HG02610 (cell line): ENCODE results near the gene RAD51B.

Source experiments
- ATAC-seq: cut with Tn5 transposase; IDR thresholded peaks from one replicate; pipeline ENCODE4 v1.9.1; 2021; ENCODE audit warnings: mild to moderate bottlenecking, moderate library complexity; ENCODE audit not compliant: unreplicated experiment

Gene RAD51B

DNA sequence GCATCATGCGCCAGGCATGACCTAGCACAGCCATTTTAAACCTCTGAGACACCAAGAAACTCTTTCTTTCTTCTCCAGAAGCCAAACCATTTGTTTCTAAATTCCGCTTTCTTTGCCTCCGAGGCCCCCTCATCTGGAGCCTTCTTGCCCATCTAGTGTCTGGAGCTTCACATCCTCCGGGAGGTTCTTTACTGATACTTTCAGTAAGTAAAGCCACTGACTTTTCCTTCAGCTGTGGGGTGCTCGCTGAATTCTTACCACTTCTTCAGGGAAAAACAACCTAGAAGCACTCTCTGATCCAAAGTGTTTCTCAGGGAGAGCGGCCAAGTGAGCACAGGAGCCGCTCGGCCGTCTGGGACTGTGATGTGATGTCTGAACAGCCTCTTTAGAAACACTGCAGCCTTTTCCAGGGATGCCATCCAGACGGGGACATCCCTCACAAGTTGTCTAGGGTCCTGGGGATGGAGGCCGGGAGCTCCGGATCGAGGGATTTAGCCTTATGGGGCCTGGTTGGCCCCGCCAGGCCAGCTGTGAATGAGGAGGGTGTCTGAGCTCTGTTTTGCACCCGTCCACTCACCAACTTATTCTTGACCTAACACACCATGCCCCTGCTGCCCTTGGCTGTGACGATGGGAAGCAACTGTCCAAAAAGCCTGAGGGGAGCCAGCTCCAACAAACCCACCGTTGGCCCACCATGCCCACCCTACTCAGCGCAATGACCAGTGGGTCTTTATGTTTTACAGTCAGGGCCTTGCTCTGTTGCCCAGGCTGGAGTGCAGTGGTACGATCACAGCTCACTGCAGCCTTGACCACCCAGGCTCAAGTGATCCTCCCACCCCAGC, 812.7 kb downstream of the RAD51B start:
- ATAC-seq: no peak

DNA sequence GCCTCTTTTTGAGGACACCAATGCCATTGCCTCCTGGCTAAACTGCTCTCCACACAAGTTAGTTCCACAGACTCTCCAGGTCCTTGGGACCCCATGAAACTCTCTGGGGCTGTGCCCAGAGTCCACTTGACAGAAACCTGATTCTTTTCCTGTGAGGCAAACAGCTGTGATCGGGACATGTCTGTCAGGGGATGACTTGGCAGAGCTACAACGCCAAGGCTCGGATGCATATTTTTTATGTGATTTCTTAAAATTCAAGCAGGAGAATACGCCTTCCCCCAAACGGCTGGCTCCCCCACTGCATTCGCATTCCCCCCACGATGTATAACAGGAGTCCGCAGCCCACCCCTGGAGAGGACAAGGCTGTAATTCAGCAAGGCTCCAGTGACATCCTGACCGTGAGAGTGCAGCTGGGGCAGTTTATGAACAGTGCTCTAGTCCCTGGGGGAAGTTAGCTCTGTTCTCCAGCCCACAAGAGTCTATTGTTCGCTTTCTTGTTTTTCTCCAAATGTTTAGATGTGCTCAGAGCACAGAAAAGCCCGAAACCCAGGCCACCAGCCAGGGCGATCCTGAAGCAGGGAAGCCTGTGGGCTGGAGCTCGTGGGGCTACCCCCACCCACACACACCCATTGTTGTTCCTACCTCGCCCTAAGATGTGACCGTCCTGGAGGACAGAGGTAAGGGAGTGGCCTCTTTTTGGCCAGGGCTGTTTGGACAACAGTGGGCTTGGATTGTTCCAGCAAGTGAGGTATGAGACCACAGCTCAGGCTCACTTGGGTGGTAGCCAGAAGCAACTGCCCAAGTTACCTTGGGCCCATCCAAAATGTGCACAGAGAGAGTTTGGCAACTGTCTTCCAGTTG, 813.8 kb downstream of the RAD51B start:
- ATAC-seq: no peak

DNA sequence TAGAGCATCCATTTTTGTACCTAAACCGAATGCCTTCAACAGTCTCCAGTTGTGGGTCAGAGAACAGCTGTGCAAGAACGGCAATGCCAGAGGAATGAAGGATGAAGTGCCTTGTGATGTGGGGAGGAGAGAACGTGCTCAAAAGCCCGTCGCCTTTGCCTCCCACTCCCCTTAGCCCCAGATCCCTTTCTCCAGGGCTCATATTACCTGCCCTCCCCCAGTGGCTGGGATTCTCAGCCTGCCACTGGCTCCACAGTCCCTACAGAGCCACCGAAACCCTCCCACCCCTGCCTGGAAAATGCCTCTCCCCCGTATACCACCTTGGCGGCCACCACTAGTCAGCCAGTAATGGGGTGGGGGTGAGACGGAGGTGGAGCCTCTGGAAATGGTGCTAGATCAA, 814.8 kb downstream of the RAD51B start:
- ATAC-seq: no peak

DNA sequence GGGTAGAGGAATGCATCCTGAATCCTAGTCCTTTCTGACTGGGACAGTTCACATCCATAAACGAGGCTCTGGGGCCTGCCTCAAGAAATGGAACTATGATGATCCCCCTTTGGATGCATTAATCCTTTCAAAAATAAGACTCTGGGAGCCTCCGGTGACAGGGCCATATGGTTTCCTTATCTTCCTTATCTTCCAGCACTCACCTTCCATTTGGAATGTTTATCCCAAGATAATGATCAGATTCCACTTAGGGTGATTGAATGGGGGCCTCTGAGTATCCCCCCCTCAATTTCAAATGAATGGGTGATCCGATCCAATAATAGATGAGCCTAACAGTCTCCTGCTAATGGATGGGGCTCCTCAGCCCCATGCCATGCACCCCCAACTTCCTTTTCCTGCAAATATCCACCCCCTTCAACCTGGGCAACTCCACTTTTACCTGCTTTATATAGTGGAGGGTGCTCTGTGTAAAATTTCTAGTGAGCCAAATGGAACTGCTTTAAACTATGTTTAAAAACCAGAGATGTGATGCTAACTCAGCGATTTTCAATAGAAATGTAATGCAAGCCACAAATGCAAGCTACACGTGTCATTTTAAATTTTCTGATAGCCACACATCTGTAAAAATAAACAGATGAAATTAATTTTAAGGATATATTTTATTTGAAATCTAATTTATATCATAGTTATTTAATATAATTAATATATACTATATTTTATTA, 815.5 kb downstream of the RAD51B start:
- ATAC-seq: no peak

DNA sequence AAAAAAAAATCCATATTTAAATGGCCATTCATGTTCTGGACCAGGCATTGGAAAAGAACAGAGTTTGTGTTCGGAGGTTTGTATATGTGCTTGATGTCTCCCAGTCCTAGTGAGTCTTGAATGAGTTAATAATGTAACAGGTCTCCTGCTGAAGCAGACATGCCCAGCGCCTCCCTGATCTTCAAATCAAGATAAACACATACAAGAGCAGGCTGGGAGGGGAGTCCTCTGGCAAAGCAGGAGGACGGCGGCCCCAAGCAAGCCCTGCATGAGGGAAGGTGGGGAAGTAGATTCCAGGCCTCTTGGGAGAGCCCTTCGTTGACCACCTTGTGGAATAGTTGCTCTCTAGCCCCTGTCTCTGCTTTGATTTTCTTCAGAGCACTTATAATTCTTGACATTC, 817.0 kb downstream of the RAD51B start:
- ATAC-seq: no peak

DNA sequence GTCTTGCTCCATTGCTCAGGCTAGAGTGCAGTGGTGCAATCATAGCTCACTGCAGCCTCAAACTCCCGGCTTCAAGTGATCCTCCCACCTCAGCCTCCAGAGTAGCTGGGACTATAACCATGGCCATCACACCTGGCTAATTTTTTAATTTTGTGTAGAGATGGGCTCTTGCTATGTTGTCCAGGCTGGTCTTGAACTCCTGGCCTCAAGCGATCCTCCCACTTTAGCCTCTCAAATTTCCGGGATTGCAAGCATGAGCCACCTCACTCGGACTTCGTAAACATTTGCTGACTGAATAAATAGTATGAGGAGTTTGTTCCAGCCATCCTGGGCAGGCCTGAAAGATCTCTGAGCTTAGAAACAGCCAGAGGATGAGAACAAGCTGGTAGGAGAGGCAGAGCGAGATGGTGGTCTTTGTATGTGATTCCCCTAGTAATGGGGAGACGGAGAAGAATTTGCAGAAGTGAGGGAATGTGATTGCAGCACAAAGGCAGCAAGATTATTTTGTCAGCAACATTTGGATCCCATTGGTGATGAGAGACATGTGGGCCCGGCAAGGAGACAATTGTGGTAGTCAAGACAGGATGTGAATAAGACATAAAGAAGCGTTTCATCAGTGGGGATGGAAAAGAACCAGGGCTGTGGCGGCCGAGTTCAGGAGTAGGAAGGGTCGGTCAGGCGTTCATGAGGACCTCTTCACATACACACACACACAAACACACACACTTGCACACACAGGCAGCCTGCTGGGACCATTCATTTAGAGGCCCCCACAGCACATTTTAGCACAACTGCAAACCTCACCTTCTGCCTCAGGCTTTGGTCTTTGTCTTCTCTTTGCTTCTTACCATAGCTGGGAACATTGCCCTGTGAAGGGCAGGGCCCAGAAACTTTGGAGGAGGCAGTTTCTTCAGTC, 817.8 kb downstream of the RAD51B start:
- no peak for ATAC-seq

DNA sequence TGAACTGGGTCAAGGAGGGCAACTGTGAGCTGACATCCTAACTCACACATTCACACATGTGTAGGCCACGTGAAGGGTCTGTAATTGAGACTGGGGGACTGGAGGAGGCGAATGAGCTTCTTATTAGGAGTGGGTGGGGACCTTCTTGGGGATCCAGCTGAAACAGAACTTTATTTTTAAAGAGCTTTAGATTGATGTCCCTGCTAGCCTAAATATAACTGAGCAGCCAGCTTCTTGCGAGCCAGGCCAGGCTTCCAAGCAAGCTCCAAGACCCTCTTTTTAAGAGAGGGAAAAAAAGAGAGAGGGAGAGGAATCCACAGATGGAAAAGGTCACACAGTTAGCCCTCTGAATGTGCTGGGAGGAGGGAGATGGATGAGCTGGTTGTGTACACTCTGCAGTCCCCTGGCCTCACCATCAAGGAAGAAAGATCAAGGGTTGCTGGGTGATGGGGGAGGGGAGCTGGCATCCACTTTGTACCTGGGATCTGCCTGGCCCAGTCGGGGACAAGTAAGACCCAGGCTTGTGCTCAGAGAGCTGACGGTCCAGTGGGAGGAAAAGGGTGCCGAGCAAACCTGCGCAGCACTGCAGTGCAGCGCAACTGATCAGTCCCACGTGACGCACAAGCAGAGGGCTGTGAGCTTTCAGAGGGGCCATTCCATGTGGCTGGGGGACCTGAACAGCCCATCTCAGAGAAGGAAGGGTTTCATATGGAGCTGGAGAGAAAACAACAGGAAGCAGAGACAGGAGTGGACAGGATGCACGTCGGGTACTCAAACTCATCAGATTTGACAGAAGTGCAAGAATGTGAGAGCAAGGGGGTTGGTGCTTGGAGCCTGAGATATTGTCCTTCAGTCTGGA, 818.8 kb downstream of the RAD51B start:
- ATAC-seq: no peak

DNA sequence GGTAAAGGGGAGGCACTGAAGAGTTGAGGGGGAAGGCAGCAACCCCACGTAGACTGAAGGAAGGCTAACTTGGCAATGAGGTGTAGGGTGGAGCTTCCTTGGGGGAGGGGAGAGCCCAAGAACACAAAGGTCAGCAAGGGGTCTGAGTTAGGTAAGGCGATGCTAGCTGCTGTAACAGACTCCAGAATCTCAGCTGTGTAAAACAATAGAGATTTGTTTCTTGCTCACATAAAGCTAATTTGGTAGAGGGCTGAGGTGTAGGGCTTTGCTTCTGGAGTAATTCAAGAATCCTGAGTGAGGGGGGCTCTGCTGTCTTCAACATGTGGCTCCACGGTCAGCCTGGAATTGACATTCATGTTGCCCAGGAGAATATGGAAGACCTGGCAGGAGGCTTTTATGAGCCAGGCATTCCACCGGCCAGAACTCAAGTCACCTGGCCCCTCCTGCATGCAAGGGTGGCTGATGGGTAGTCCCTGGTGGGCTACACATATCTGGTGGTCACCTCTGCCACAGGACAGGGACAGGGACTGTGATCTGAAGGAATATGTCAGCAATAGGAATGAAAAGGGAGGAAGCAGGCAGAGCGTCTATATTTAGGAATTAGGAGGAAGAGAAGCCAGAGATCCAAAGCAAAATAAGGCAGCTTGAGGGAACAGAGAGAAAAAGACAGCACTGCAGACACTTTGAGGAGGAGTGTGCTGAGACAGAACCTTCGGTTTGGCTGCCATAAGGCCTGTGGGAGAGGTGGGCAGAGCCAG, 819.6 kb downstream of the RAD51B start:
- no peak for ATAC-seq

DNA sequence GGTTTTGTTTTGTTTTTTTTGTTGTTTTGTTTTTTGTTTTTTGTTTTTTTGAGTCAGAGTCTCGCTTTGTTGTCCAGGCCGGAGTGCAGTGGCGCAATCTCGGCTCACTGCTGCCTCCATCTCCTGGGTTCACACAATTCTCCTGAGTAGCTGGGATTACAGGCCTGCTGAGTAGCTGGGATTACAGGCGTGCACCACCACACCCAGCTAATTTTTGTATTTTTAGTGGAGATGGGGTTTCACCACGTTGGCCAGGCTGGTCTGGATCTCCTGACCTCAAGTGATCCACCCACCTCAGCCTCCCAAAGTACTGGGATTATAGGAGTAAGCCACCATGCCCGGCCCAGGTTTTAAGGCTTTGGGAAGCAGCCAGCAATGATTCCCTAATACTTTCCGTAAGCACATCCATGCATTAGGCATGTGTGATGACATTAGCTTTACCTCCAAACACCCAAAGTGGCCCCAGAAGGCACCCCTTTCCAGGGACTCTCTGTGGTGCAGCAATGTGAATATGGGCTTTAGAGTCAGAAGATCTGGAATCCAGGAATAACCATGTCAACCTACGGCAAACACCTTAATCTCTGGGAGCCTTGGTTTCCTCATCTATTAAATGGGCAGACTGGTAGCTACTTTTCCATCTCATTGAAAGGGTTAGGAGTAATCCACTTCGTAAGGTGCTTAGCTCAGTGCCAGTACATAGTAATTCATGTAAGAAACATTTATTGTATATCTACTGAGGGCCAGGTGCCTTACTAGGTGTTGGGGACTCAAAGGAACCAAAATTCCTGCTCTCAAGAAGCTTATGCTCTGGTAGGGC, 820.4 kb downstream of the RAD51B start:
- ATAC-seq: no peak

DNA sequence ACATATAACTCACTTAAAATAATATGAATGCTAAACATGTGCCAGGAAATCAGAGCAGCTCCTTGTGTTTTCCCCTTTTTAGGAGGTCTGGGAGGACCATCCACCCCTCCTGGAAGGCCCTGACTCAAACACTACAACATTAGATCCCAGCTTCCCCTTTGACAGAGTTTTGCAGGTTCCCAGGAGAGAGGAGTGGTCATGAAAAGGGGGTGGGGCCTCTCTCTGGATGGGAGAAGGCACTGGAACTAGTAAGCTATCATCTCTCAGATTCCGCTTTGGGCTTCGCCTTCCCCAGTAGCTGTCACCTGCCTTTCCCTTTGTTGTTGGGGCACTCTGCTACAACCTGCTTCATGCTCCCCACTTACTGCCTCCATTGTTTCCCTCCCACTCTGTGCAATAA, 824.1 kb downstream of the RAD51B start:
- ATAC-seq: no peak

DNA sequence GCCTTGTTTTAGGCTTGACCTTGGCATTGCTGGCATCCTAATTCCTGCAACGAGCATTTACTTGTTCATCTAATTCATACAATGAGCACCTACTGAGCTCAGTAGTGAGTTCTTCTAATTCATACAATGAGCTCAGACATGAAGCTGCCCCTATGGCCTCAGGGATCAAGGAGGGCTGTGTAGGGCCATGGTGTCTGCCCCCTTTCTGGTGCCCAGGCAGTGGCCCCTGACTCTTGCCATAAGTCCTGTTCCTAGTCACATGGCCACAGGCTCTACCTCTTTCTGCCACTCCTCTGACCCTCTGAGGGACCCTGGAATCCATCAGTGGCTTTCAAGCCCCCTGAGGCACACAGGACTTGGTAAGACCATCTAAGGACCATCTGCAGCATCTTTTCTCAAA, 824.5 kb downstream of the RAD51B start:
- no peak for ATAC-seq

DNA sequence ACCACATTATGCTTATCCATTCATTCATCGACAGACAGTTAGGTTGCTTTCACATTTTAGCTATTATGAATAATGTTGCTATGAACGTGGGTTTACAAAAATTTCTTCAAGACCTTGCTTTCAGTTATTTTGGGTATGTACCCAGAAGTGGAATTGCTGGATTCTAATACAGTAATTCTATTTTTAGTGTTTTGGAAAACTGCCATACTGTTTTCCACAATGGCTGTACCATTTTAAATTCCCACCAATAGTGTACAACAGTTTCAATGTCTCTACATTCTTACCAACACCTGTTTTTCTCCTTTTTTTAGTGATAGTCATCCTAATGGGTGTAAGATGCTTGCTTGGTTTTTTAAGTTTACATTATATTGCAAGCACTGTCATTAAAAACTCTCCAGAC, 825.8 kb downstream of the RAD51B start:
- no peak for ATAC-seq

DNA sequence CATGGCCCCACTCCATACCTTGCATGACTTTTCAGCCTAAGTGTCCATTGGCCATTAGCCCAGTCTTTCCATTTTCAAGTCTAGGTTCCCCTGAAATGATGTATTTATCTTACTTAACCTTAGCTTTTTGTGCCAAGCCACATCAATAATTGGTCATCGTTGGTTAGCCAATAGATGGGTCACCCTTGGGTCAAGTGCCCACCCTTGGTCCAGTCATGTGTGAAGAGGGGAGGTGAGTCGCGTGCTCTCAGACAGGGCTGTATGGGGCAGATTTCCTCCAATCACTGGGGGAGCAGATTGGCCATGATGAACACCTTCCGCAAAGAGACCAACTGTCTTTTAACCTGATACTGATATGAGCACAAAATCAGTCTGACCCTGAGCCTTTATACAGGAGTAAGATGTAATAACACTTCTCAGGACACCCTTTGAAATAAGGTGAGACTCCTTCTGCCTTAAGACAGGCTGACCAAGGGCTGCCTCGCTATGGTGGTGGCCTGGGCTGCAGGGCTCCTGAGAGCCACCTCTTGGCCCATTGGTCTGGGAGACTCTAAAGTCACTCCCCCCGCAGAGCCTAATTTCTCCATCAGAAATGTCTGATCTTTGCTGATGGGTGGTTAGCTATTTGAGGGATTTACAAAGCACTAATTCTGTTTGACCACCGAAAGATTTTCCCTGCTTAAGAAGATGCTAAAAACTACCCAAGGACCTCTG, 830.1 kb downstream of the RAD51B start:
- no peak for ATAC-seq

DNA sequence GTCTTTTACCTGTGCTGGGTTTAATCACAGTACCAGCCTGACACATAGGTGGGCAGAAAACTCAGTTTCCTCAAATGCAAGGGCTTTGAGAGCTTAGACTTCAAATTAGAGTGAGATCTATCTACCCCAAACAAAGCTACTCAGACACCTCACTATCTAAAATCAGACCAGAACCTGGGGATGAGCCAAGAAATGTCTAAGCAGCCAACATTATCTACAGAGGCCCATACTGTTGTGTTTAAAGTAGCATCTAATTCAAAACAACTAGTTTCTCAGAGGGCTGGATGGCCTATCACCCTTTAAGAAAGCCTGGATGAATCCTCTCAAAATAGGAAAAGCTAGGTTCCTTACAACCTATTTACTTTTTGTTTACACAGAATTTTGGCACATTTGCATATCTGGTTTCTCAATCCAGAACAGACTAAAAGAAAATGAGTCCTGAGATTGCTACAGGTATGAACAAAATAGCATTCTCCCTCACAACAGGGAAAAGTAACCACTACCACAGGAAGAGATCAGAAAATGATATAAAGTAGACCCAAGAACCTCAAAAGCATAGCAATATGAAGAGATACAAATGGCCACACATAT, 830.9 kb downstream of the RAD51B start:
- no peak for ATAC-seq

DNA sequence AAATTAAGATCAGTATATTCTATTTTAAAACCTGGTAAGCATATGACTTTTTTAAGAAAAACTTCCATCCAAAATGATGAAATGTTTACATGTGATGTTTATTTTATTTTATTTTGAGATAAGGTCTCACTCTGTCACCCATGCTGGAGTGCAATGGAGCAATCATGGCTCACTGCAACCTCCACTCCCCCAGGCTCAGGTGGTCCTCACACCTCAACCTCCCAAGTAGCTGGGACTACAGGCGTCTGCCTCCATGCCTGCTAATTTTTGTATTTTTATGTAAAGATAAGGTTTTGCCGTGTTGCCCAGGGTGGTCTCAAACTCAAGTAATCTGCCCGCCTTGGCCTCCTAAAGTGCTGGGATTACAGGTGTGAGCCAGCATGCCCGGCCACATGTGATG, 831.5 kb downstream of the RAD51B start:
- no peak for ATAC-seq

DNA sequence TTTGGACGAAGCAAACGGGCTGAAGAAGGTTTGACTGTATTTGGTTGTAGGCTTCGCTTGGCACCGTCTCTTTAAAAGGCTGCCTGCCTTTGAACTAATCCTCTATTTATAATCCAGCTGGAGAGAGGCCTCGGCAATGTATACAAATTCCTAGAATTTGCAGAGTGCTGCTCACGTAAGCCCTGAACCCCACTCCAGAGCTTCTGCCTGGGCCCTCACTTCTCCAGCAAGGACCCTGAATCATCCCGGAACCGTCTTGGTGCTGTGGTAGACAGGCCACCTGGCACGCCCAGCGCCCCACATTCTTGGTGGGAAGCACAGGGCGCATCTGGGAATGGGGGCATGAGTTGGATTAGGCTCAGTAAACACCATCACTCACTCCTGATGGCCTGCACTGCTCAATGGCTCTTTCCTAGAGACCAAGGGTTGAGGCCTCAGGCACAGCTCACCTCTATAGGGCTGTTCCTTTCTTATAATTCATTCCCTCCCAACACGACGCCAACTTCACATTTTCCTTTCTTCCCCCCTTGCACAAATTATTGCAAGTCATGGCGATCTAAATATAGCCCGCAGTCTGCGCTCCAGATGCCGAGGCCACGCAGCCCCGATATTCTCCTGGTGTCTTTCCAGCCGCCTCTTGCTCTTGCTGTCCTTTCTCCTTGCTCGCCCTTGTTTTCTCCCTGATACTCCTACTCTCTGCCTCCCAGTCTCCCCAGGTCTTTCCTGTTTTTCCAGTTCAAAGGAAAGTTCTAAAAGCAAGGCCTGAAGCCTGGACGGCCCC, 832.3 kb downstream of the RAD51B start:
- ATAC-seq: no peak
